Liver (tissue), 9 donors: ENCODE results near the gene STAT3. TPM values are rescaled to one million over a fixed set of nuclear protein-coding genes. Genes with fewer than 3 reads are reported as not detected.

Experiments
- DNase-seq: peaks from one replicate; pipeline ENCODE4 v3.0.0-alpha.2; 2017; ENCODE audit warnings: low spot score
- H3K27ac ChIP-seq, 2 donors: one replicate each; pipeline ENCODE4 v1.7.0; 2013; ENCODE audit warnings: inconsistent platforms in 2 of 2, low read length in 2 of 2, control low read depth in 1 of 2, low read depth in 1 of 2, mild to moderate bottlenecking in 1 of 2
- H3K27me3 ChIP-seq, 4 donors: one replicate each; pipeline versions ENCODE4 v1.6.1 to v1.7.0; 2013; ENCODE audit warnings: low read length in 3 of 4, inconsistent platforms in 1 of 4, mild to moderate bottlenecking in 1 of 4, moderate library complexity in 1 of 4; ENCODE audit not compliant: control insufficient read depth in 4 of 4, insufficient read depth in 4 of 4
- H3K36me3 ChIP-seq, 4 donors: one replicate each; pipeline versions ENCODE4 v1.6.1 to v1.7.0; 2013; ENCODE audit warnings: low read length in 3 of 4, mild to moderate bottlenecking in 3 of 4, low read depth in 1 of 4, moderate library complexity in 1 of 4; ENCODE audit not compliant: control insufficient read depth in 4 of 4, insufficient read depth in 3 of 4
- H3K4me1 ChIP-seq, 4 donors: one replicate each; pipeline versions ENCODE4 v1.6.1 to v1.7.0; 2013; ENCODE audit warnings: low read length in 3 of 4, mild to moderate bottlenecking in 3 of 4, moderate library complexity in 1 of 4; ENCODE audit not compliant: control insufficient read depth in 4 of 4, insufficient read depth in 4 of 4
- H3K4me3 ChIP-seq, 3 donors: one replicate each; pipeline versions ENCODE4 v1.6.1 to v1.7.0; 2013; ENCODE audit warnings: low read length in 3 of 3, control low read depth in 1 of 3, low read depth in 1 of 3, mild to moderate bottlenecking in 1 of 3
- H3K9ac ChIP-seq, 2 donors: one replicate each; pipeline ENCODE4 v1.7.0; 2013; ENCODE audit warnings: low read length in 2 of 2, mild to moderate bottlenecking in 2 of 2, moderate library complexity in 2 of 2, control low read depth in 1 of 2, low read depth in 1 of 2
- H3K9me3 ChIP-seq, 4 donors: one replicate each; pipeline versions ENCODE4 v1.6.1 to v1.7.0; 2013; ENCODE audit warnings: low read length in 3 of 4; ENCODE audit not compliant: control insufficient read depth in 4 of 4
- CTCF ChIP-seq: fragments of 150-350 bp; IDR thresholded peaks from 2 replicates; pipeline ENCODE4 v1.5.1; 2017; ENCODE audit warnings: improper control_type of control experiment, low read depth, low read length; ENCODE audit not compliant: missing input control
- FOXA2 ChIP-seq: IDR thresholded peaks from 2 replicates; pipeline ENCODE4 v1.6.1; 2016; ENCODE audit warnings: antibody characterized with exemption
- GABPA ChIP-seq, 2 donors: IDR thresholded peaks in 1 of 2; conservative IDR thresholded peaks in 1 of 2; 2 replicates each; pipeline ENCODE4 v1.6.1; 2016; ENCODE audit warnings: antibody characterized with exemption in 2 of 2, mild to moderate bottlenecking in 1 of 2, moderate library complexity in 1 of 2
- HNF4A ChIP-seq, 2 donors: conservative IDR thresholded peaks; 2 replicates each; pipeline ENCODE4 v1.6.1; 2016; ENCODE audit warnings: antibody characterized with exemption in 2 of 2, mild to moderate bottlenecking in 2 of 2
- HNF4G ChIP-seq: IDR thresholded peaks from 2 replicates; pipeline ENCODE4 v1.6.1; 2016; ENCODE audit warnings: antibody characterized with exemption
- JUND ChIP-seq, 2 donors: IDR thresholded peaks; 2 replicates each; pipeline ENCODE4 v1.6.1; 2016; ENCODE audit warnings: antibody characterized with exemption in 2 of 2
- MAX ChIP-seq: IDR thresholded peaks from 2 replicates; pipeline ENCODE4 v1.6.1; 2016; ENCODE audit warnings: antibody characterized with exemption
- NR2F2 ChIP-seq: IDR thresholded peaks from 2 replicates; pipeline ENCODE4 v1.6.1; 2016; ENCODE audit warnings: antibody characterized with exemption
- RAD21 ChIP-seq, 2 donors: IDR thresholded peaks; 2 replicates each; pipeline ENCODE4 v1.6.1; 2016; ENCODE audit warnings: antibody characterized with exemption in 2 of 2, mild to moderate bottlenecking in 2 of 2
- REST ChIP-seq: IDR thresholded peaks from 2 replicates; pipeline ENCODE4 v1.6.1; 2016; ENCODE audit warnings: antibody characterized with exemption, mild to moderate bottlenecking
- RXRA ChIP-seq, 2 donors: IDR thresholded peaks; 2 replicates each; pipeline ENCODE4 v1.6.1; 2017 to 2018; ENCODE audit warnings: antibody characterized with exemption in 2 of 2, mild to moderate bottlenecking in 1 of 2
- SP1 ChIP-seq: IDR thresholded peaks from 2 replicates; pipeline ENCODE4 v1.6.1; 2018; ENCODE audit warnings: antibody characterized with exemption, mild to moderate bottlenecking
- TAF1 ChIP-seq: conservative IDR thresholded peaks from 2 replicates; pipeline ENCODE4 v1.6.1; 2016; ENCODE audit warnings: antibody characterized with exemption, mild to moderate bottlenecking
- YY1 ChIP-seq: IDR thresholded peaks from 2 replicates; pipeline ENCODE4 v1.6.1; 2016; ENCODE audit warnings: antibody characterized with exemption, mild to moderate bottlenecking
- ZBTB33 ChIP-seq: IDR thresholded peaks from 2 replicates; pipeline ENCODE4 v1.6.1; 2016; ENCODE audit warnings: antibody characterized with exemption
- WGBS: extraction: QIAGEN DNeasy Blood & Tissue Kit; methylation state at CpG from one replicate; pipeline ENCODE4 v1.1.7; 2013; 5-methylcytosine and 5-hydroxymethylcytosine counted together
- polyA plus RNA-seq, 2 donors: library from polyadenylated mRNA; stranded (reverse) in 1 of 2; unstranded in 1 of 2; fragments of 200-250 nt in 1 of 2; fragments of >200 nt in 1 of 2; fragmentation: Nextera tagmentation in 1 of 2; extraction: Ambion mirVana in 1 of 2; gene quantifications; one replicate each; pipeline versions ENCODE4 v1.2.1 to v1.2.3, GENCODE V29; 2013 to 2015
- total RNA-seq, 2 donors: library from RNA; depleted of rRNA; stranded (reverse); fragments of >200 nt; gene quantifications; one replicate each; pipeline ENCODE4 v1.2.3, GENCODE V29; 2014
- donor health status: healthy.
- donor health status: healthy.
- donor health status: healthy.
- donor health status: healthy.
- donor health status: healthy.

STAT3 gene
- total and polyA plus RNA-seq, 4 donors = 68.7 to 301 (median 114) TPM

- Histone ChIP-seq H3K27ac (no peak overlapping the region), H3K36me3 (peaks cover 32 to 92% (median 78%) of the 10 kb centered on the region in 4 donors), H3K27me3 (no peaks in the 10 kb centered on the region), H3K4me1 (no peaks in the 10 kb centered on the region), H3K4me3 (no peak overlapping the region), H3K9me3 (no peaks in the 10 kb centered on the region), H3K9ac (no peak overlapping the region)
- TF ChIP-seq RAD21 (IDR thresholded peaks at IDR 0.05) (no peak), ZBTB33 (no peak), REST (no peak), YY1 (no peak), JUND (IDR thresholded peaks at IDR 0.05) (no peak), TAF1 (no peak), SP1 (no peak), GABPA (IDR thresholded peaks at IDR 0.05 in 1 of 2, conservative IDR thresholded peaks at IDR 0.05 in 1 of 2) (no peak), HNF4G (no peak), NR2F2 (no peak), CTCF (no peak), RXRA (IDR thresholded peaks at IDR 0.05) (no peak), FOXA2 (no peak), HNF4A (conservative IDR thresholded peaks at IDR 0.05) (no peak), MAX (no peak)
- WGBS = 81% methylated on average over 15 of the region's 15 CpGs
- no peak for DNase-seq
These were observed 50.8 kb downstream of the STAT3 start for GRCh38 chr17:42337442-42337841.

- H3K27ac ChIP-seq = no peak overlapping the region
- TF ChIP-seq RAD21 (IDR thresholded peaks at IDR 0.05) (peak in 1 of 2 donors; percentile 7), NR2F2 (no peak), MAX (no peak)
- H3K27me3 ChIP-seq = no peaks in the 10 kb centered on the region
- no peaks in the 10 kb centered on the region for H3K9me3 ChIP-seq
- no peak overlapping the region for H3K4me3 ChIP-seq
- H3K9ac ChIP-seq = no peak overlapping the region
- DNase-seq = no peak
- 89% methylated on average over 3 of the region's 3 CpGs for WGBS
- H3K36me3 ChIP-seq = peaks cover 38 to 86% (median 71%) of the 10 kb centered on the region in 4 donors
- H3K4me1 ChIP-seq = no peaks in the 10 kb centered on the region
These were observed 53.6 kb downstream of the STAT3 start for GRCh38 chr17:42334677-42335076.
